SKM-1 treated with dmso at 0.1 percent for 144 hours (cell line): ENCODE results near the gene CCDC15.

Source experiments
- DNase-seq: peaks from one replicate; lab custom pipeline; 2025; ENCODE audit not compliant: unreplicated experiment; lab: John Stamatoyannopoulos, UW

CCDC15 gene

DNA sequence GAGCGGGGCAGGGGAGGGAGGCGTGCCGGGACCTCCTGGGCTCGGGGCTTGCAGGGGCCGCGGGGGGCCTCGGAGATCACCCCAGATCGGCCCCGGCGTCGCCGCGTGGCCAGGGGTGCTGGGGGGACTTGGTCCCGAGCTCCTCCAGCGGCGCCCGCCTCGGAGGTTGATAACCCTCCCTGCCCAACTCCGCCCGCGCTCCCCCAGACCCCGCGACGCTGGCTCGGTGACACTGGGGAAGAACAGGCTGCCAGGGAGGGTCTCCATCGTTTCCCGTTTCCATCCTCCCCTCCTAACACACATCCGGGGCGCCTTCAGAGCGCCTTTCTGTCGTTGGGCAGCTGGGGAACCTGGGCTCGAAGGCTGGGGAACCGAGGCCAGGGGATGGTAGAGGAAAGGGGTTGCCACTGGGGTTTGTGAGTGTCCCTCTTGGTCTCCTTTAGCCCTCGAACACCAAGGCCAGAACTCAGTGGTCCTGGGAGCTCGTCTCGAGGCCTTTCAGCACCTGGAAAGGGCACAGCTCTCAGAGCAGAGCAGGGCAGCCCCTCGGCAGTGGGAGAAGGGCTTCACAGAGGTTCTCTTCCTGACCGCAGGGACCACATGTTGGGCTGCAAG lies 109.5 kb downstream of the CCDC15 start:
- DNase-seq, result peak; percentile 3

DNA sequence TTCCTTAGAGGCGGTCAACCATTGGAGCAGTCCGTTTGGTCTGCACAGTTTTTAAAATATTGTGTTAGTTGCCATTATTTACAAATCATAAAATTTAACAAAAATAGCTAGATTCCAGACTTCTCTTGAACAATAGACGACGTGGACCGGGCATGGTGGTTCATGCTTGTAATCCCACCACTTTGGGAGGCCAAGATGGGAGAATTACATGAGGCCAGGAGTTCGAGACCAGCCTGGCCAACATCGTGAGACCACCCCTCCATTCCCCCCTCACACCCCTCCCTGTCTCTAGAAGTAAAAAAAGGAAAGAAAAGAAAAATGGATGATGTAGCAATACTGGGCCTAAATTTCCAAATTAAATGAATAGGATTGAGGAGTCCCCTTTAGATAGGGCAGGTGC lies 110.1 kb downstream of the CCDC15 start:
- no peak for DNase-seq

DNA sequence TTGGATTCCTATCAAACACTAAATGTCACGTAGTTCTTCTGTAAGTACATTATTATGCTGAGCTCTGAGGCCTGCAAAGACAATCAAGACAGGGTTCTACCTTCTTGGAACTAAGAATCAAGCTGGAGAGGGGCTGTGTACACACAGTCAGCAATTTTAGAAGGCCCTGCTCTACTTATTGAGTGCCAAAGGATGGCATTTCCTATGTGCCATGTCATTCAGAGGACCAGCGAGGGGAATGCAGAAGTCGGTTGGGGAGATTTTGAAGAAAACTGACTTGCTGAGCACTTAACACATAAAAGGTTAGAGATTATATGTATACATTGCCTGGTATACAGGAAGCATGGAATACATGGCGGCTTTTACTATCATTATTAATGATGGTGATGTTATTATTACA lies 114.4 kb downstream of the CCDC15 start:
- DNase-seq, result no peak

DNA sequence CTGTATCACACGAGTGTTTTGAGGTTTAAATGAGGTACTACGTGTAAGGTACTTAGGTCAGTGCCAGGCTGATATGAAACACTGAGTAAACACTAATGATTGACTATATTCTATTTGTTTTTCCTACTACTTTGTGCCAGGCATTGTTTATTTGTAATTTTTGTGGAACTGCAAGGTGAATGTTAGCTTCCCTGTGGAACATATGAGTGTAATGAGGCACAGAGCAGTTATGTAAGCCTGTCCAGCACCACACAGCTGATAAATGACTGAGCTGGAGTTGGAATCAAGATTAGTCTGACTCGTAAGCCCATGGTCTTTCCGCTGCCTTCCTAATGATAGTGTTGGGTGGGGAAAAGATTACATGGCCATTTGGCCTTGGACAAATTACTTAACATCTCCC lies 115.0 kb downstream of the CCDC15 start:
- DNase-seq, result no peak

DNA sequence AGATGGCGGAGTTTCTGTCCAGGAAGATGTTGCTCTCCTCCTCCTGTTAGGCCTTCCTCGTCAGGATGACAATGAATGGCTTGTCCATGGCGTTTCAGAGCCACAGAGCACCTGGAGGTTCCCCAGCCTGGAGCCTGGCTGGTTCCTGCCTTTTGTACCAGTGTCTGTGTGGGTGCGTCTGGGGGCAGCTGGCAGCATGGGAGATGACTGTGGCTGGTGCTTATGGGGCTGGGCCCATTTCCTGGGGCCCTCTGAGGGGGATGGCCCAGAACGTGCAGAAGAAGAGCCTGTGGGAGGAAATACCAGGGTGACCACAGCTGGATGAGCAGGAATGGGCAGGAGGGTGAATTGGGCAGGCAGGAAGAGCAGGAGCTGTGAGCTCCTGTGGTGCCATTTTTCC lies 115.8 kb downstream of the CCDC15 start:
- DNase-seq, result no peak

DNA sequence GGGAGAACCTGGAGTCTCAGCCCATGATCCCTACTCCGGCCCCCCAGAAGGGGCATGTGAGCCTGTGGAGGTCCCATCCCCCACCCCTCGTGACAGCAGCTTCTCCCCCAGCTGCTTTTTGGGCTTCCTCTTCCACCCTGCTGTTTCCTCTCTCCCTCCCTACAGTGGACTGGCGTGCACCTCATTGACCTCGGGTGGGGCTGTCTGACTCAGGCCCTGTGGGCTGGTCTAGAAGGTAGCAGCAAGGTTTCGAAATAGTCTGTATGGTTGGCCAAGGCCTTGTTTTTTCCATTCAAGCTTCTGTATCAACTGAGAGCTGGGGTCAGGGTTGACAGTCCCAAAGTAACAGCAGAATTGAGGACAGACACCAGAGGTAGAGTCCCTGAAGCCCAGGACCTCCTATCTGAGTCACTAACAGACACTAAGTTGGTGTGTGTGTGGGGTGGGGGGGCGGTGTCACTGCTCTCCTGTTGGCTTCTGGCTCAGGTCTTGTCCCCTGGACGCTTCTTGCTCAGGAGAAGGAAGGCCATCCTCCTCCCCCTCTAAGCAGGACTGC lies 116.8 kb downstream of the CCDC15 start:
- DNase-seq, result peak; percentile 98

DNA sequence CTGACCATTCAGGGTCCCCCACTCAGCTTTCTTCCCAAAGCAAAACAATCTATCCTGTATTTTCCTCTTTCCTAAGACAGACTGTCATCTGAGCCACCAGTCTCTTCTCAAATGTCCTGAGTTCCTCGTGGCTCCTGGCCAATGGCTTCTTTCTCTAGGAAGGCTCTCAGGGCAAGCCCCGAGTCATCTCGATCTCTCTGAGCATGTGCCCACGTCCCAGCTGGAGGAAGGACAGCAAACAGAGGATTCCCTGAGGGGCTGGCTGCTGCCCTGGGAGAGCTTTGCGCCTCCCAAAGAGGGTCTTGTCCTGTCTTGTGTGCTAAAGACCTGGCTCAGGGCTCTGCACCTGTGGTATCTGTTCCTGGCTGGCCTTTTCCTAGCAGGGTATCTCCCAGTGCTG lies 117.4 kb downstream of the CCDC15 start:
- no peak for DNase-seq

DNA sequence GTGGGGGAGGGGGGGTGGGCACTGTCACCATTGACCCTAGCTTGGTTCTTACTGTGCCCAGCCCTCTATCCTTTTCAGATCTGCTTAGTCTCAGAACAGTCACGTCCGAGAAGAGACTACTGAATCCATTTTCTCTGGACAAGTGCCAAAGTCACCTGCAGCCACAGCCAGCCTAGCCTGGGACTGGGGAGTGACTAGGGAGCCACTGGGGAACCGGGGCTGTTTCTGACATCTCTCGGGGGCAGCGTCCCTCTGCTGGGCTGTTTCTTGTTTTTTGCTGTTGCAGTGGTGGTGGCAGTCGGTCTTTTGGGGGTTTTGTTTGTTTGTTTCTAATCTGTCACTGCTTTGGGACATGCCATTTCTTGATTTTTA lies 117.8 kb downstream of the CCDC15 start:
- DNase-seq, result no peak

DNA sequence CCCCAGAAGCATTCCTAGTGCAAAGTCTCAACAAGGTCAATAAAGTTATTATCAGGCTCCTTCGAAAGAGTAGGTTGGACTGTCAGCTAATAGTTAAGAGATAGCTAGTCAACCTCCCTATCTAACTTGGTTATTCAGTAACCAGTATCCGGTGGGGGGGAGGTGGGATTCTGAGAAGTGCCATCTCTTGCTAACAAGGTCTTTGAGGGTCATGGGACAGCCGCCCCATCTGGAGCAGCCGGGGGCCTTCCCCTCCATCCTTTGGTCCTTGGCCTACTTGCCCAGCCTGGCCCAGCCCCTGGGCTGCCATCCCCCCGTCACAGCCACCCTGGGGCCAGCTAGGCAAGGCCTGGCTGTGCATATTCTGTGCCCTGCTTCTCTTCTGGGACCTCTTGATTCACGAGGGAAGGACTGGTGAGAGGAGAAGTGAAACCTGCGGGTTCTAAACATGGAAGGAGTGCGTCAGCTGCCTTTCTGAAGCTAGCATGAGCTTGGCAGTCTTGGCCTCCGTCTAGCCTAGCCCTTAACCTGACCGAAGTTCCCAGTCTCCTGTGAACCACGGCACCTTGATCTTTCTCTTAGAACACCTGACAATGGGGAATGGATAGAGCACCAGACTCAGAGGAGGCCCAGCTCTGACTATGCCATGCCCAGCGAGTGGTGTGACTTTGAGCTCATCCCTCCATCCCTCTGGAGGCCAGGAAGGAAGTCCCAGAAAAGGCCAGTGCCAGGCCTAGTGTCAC lies 118.4 kb downstream of the CCDC15 start:
- DNase-seq, result peak; percentile 15

DNA sequence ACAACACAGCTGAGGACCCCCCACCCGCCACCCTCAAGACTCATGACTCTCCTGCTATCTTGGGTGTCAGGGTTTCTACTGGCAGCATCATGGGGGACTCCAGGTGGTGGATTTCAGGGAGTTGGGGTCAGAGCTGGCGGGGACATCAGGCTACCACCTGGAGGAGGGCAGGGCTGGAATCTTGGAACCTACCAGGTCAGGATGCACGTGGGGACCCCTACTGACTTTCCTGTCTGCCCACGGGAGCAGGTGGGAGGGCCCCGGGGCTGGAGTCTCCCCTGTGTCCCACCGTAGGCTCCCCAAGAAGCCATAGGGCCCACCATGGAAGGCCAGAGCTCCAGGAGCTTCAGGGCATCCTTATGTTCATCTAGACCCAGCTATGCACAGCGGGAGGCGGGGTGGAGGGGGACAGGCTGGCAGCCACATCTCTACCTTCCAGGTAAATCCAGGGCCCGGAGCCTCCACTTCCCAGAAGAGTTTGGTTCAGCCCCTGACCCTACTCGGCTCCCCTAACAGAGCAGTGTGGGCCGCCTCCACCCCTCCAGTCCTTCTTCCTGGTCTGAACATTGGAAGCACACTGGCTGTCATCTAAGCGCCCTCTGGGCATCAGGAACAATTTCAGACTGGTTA lies 119.1 kb downstream of the CCDC15 start:
- DNase-seq, result no peak

DNA sequence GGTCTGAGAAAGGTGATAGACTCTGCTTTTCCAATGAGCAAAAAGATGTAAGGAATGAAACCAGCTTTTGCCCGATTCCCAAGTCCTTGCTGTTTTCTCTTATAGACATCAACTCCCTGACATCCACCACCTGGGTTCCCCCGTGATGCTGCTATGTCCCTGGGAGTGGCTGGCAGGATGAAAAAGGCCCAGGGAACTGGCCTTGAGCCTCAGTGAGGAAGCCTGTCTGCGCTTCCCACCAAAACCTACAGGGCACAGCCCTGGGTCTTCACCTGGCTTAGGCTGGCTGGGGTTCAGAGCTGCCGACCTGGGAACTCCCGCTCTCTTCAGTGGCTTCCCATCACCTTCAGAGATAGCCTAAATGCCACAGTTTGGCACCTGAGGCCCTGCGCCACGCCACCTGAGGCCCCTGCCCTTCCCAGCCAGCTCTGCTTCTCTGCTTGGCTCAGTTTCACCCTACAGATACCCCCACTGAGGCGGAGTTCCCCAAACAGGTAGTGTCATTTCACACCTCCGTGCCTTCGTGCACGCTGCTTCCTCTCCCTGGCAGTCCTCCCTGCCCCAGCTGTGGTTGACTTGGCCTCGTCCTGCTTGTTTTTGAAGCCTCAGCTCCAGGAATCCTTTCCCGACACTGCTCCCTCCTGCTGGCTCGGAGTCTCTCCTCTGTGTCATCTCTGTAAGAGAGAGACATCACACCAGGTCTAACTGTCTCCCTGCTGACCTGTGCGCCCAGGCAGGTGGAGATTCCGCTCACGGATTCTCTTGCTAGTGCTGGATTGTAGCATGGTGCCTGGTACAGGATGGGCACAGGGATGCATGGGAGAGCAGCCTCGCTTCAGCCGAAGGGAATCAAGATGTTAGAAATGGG lies 119.8 kb downstream of the CCDC15 start:
- no peak for DNase-seq

DNA sequence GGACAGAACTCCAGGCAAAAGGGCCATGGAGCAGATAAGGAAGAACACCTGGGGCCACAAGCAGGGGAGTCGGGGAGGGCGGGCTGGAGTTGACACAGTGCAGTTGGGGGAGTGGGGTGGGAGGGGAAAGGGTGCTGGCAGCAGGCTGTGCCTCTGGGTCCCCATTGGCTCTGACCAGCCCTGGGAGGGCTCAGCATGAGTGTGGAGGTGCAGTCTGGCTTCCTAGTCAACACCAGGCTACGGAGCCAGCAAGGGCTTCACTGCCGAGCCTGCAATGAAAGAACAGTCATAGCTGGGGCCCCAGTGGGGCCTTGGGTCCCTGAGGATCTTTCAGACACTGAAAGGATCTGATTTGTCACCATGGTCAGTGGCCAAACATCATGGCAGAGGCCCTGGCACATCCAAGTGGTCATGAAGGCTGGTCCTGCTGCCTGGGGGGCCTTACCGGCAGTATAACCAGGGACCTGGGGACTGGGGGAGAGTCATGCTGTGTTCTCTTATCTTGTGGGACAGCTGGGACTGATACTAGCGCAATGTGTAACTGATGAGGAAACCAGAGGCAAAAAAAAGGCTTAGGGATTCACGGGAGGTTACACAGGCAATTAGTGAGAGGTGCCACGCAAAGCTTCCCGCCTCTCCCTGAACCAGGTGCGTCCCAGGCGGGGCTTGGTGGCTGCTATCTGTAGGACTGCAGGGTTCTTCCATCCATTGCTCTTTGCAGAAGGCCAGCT lies 120.7 kb downstream of the CCDC15 start:
- DNase-seq, result no peak

DNA sequence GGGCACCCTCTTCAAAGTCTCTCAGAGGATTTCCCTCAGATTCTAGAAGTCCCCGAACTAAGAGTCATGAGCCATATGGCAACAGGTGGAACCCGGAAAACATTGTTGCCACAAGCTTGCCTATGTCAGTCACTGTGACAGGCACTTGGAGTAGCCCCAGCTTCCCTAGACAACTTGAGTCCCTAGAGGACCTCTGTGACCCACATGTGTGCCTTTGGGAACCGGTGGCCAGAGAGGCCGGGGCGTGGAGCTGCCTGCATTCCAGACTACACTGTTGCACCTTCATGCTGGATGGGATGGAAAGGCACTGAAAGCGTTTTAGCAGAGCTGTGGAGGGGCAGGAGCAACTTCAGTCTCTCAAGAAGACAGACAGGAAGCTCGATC lies 121.2 kb downstream of the CCDC15 start:
- DNase-seq, result no peak

DNA sequence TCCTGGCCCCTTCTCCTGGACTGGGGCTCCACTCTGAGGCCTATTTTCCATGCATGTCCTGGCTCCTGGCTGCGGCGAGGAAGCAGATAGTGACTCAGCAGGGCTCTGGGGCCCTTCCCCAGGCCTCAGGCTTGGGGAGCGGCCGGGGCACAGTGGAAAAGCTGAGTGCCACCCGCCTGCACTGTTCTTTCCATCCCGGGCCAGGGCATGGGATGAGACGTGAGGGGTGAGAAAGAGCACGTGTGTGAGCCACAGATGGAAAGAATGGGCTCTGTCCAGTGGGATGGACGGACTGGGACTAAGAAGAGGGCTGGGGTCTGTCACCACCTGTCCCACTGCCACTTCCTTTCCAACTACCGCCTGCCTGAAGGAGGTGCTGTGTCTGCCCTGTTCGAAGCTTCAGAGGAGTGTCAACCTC lies 121.9 kb downstream of the CCDC15 start:
- no peak for DNase-seq

DNA sequence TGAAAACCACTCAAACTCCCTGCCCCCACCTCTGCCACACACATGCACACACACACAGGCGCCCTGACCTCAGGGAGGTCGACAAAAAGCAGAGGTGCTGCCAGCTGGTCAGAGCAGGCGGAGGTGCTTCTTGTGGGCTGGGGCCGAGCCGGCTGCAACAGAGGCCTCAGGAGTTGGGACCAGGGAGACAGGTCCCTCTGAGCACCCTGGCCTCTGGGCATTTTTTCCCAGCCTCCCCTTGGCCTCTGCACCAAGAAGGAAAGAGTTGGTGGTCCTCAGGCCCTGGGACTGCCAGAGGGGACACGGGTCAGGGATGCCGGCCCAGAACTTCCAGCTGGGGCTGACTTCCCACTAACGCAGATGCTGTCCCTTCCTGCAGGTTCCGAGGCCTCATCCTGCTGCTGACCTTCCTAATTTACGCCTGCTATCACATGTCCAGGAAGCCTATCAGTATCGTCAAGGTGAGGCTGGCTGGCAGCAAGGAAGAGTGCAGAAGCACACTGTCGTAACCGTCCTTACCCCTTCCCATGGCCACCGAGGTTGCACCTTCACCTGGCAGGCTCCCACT lies 122.5 kb downstream of the CCDC15 start:
- no peak for DNase-seq

DNA sequence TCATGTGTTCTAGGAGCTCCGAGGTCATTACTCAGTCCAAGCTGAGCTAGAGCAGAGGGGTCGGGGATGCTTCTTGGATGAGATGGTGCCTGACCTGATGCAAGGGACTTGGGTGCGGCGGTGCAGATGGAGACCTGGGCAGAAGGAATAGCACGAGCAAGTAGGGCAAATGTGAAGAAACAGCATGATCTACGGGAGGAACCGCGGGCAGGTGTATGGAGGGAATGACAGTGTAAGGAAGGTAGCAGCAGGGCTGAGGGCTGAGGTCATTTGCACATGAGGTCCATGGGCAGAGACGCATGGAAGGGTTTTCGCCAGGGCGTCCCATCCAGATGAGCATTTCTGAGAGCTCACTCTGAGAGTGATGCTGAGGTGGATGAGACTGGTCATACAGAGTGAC lies 124.0 kb downstream of the CCDC15 start:
- no peak for DNase-seq

DNA sequence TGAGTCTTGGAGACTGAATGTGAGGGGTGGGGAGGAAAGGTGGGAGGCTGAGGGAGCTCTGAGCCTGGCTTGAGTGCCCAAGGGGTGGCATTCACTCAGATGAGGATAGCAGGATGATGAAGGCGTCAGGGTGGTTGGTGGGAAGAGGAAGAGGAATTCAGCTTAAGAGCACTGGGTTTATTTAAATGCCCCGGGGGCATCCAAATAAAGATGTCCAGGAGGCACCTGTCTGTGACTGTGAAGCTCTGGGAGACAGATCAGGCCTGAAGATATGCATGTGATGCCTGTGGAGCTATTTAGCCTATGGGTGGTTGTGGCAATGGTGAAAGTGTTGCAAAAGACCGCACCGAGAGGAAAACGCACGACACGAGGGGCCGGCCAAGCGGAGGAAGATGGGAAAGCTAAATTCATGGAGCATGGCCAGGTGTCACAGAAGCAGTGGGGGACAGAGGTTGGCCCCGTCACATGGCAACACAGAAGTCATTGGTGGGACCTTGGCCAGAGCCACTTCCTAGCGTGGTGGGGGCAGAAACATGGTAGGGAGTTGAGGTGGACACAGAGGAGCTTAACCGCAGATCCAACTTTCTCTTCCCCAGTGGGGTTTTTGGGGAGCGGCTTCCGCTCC lies 124.6 kb downstream of the CCDC15 start:
- DNase-seq, result no peak

DNA sequence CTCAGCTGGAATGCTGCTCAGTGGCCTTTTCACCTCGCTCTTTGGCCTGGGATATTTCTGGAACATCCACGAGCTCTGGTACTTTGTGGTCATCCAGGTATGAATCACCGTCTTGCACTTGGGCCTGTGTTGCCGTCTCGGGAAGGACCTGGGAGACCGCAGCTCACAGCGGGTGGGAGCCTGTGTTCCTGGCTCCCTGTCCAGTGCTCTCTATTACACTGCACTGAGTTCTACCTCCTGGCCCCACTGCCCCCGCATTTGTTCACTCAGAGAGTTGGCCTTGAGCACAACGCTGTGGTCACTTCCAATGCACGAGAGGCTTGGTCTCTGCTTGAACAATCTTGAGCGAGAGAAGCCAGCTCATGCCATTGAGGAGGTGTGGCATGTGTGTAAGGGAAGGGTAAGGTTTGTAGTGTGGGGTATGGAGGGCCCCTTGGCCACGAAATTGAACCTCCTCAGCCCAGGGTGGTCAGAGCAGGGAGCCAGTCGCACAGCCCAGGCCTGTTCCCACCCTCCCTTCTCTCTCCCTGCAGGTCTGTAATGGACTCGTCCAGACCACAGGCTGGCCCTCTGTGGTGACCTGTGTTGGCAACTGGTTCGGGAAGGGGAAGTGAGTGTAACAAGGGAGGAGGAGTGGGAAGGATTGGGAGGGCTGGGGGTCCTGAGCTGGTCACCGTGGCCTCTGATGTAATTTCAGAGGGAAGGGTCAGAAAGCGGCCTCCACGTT lies 125.3 kb downstream of the CCDC15 start:
- peak; percentile 52 for DNase-seq

DNA sequence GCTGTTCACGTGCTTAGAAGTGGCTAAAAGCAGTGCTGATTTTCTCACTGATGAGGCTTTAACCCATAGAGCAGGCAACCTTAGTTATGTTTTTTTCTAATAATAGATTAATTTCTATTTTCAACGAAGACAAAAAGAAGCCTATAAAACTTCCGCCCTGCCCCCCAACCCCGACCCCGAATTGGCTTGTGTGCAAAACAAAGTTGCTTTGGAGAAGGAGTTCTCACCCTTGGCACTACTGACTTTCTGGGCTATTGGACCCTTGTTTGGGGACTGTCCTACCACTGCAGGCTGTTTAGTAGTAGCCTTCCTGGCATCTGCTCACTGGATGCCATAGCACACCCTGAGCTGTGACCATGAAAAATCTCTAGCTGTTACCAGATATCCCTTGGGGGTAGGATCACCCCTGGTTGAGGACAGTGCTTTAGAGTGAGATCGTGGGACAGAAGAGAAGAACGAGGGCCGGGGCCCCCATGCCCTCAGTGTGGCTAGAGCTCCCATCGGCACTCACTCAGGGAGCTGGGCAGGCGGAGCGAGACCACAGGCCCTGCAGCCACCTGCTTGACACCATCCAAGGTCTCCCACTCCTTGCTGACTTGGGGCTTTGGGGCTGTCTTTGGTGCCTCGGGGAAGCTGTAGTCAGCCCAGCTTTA lies 126.0 kb downstream of the CCDC15 start:
- no peak for DNase-seq
